HCT116 (cell line): Measurements from ENCODE around the gene HMGA1. TPM values are rescaled to one million over a fixed set of nuclear protein-coding genes. Genes with fewer than 3 reads are reported as not detected.
A peak's percentile ranks its signal among the peaks of the same experiment; 100 is the strongest.

ENCODE experiments used
- ATAC-seq: fragments of 200-7000 bp; cut with Tn5 transposase; 2 replicates; pipeline ENCODE4 v1.9.1; 2020; ENCODE audit warnings: mild to moderate bottlenecking, moderate library complexity
- BruUV-seq: library from RNA; stranded (reverse); fragments of 400-500 nt; replicated peaks from 2 replicates; lab custom pipeline; 2021; lab: Mats Ljungman, UMichigan
- CTCF ChIA-PET: fragments of 300-600 bp; sonication (Branson Sonifier 250); formaldehyde crosslinking; loops from one replicate; lab custom pipeline; 2021; ENCODE audit warnings: antibody characterized with exemption; lab: Charles Lee
- POLR2A ChIA-PET: fragments of 300-600, 350-600 bp; sonication (Branson Sonifier 250); formaldehyde crosslinking; loops from one replicate; lab custom pipeline; 2021; ENCODE audit warnings: antibody characterized with exemption; lab: Charles Lee
- RAD21 ChIA-PET, 2 experiments: fragments of 300-600 bp; sonication (Branson Sonifier 250); formaldehyde crosslinking; loops; one replicate each; lab custom pipeline; 2023; ENCODE audit warnings: low total read pairs in 2 of 2; ENCODE audit not compliant: uncharacterized antibody in 2 of 2, unreplicated experiment in 2 of 2, low non-redundant PET in 1 of 2; lab: Charles Lee
- DNase-seq: peaks from one replicate; pipeline ENCODE4 v3.0.0-alpha.2; 2010; ENCODE audit warnings: low read depth, low spot score
- H2AFZ ChIP-seq: fragments of 200-600 bp; shearing (Covaris generic), sonication (generic); 2 replicates; pipeline ENCODE4 v1.6.1; 2017; ENCODE audit warnings: low read depth, mixed run types, mixed read lengths, antibody characterized with exemption, low read length; ENCODE audit not compliant: poor library complexity, severe bottlenecking
- H3K27ac ChIP-seq: 2 replicates; pipeline ENCODE4 v1.5.1; 2012; ENCODE audit warnings: low read depth, low read length
- H3K27me3 ChIP-seq: fragments of 200-600 bp; sonication (generic); 2 replicates; pipeline ENCODE4 v1.6.1; 2016; ENCODE audit warnings: mixed run types, low read length, mixed read lengths; ENCODE audit not compliant: insufficient read depth
- H3K36me3 ChIP-seq, 2 experiments: fragments of 200-500 bp in 1 of 2; fragments of 200-600 bp in 1 of 2; sonication (Bioruptor generic) in 1 of 2; sonication (generic) in 1 of 2; 2 replicates each; pipeline versions ENCODE4 v1.5.1 to v1.6.1; 2014 to 2016; ENCODE audit warnings: low read length in 2 of 2, inconsistent platforms in 1 of 2, mixed read lengths in 1 of 2, mixed run types in 1 of 2; ENCODE audit not compliant: insufficient read depth in 2 of 2, control insufficient read depth in 1 of 2
- H3K4me1 ChIP-seq, 2 experiments: fragments of 200-600 bp in 1 of 2; sonication (generic) in 1 of 2; 2 replicates each; pipeline versions ENCODE4 v1.5.1 to v1.6.1; 2012 to 2017; ENCODE audit warnings: low read length in 2 of 2, inconsistent platforms in 1 of 2, mild to moderate bottlenecking in 1 of 2, mixed read lengths in 1 of 2, mixed run types in 1 of 2, moderate library complexity in 1 of 2; ENCODE audit not compliant: insufficient read depth in 2 of 2, control insufficient read depth in 1 of 2
- H3K4me2 ChIP-seq: fragments of 200-600 bp; sonication (generic); 2 replicates; pipeline ENCODE4 v1.6.1; 2017; ENCODE audit warnings: mixed run types, low read length, mixed read lengths
- H3K4me3 ChIP-seq, 2 experiments: fragments of 200-600 bp in 1 of 2; sonication (generic) in 1 of 2; replicated peaks in 1 of 2; 2 replicates each; pipeline ENCODE4 v1.5.1; 2011 to 2016; ENCODE audit warnings: low read length in 2 of 2, control low read depth in 1 of 2, low read depth in 1 of 2, mild to moderate bottlenecking in 1 of 2, mixed read lengths in 1 of 2, mixed run types in 1 of 2
- H3K79me2 ChIP-seq: fragments of 200-600 bp; sonication (generic); 2 replicates; pipeline ENCODE4 v1.6.1; 2017; ENCODE audit warnings: mild to moderate bottlenecking, mixed run types, low read length, moderate library complexity, mixed read lengths; ENCODE audit not compliant: insufficient read depth
- H3K9ac ChIP-seq: fragments of 200-600 bp; sonication (generic); 2 replicates; pipeline ENCODE4 v1.6.1; 2016; ENCODE audit warnings: low read length, mixed read lengths
- H3K9me2 ChIP-seq: fragments of 200-600 bp; sonication (generic), shearing (Covaris generic); 2 replicates; pipeline ENCODE4 v1.6.1; 2017; ENCODE audit warnings: mixed run types, mild to moderate bottlenecking, moderate library complexity; ENCODE audit not compliant: insufficient read depth
- H3K9me3 ChIP-seq, 2 experiments: fragments of 200-500 bp in 1 of 2; fragments of 200-600 bp in 1 of 2; sonication (Bioruptor generic) in 1 of 2; sonication (generic) in 1 of 2; 2 replicates each; pipeline ENCODE4 v1.6.1; 2014 to 2017; ENCODE audit warnings: low read length in 2 of 2, mixed read lengths in 2 of 2, inconsistent platforms in 1 of 2, low read depth in 1 of 2, mild to moderate bottlenecking in 1 of 2, mixed run types in 1 of 2, moderate library complexity in 1 of 2; ENCODE audit not compliant: control insufficient read depth in 1 of 2, insufficient read depth in 1 of 2
- H4K20me1 ChIP-seq: fragments of 200-600 bp; sonication (generic), shearing (Covaris generic); 2 replicates; pipeline ENCODE4 v1.6.1; 2017; ENCODE audit warnings: mixed run types, mild to moderate bottlenecking, moderate library complexity; ENCODE audit not compliant: insufficient read depth
- EGR1 ChIP-seq: IDR thresholded peaks from 2 replicates; pipeline ENCODE4 v1.6.1; 2012; ENCODE audit warnings: low read depth
- EZH2 ChIP-seq: fragments of 200-600 bp; sonication (generic); IDR thresholded peaks from 2 replicates; pipeline ENCODE4 v1.6.1; 2017; ENCODE audit warnings: antibody characterized with exemption, mixed run types
- EZH2phosphoT487 ChIP-seq: fragments of 200-600 bp; IDR thresholded peaks from 2 replicates; pipeline ENCODE4 v1.6.1; 2018; ENCODE audit warnings: antibody characterized with exemption, borderline replicate concordance
- RAD21 ChIP-seq: IDR thresholded peaks from 2 replicates; pipeline ENCODE4 v1.6.1; 2012; ENCODE audit warnings: low read depth, mild to moderate bottlenecking
- SIN3A ChIP-seq: IDR thresholded peaks from 2 replicates; pipeline ENCODE4 v1.6.1; 2012; ENCODE audit warnings: low read depth
- ZBTB33 ChIP-seq: IDR thresholded peaks from 2 replicates; pipeline ENCODE4 v1.6.1; 2011; ENCODE audit warnings: mild to moderate bottlenecking, low read length, moderate library complexity; ENCODE audit not compliant: insufficient replicate concordance; ENCODE audit errors: extremely low read depth
- intact Hi-C: fragments of 100-400 bp; cut with micrococcal nuclease; formaldehyde crosslinking; loops from 2 replicates; pipeline ENCODE4 v1.10.0; 2022
- total RNA-seq: library from RNA; stranded (reverse); gene quantifications from one replicate; pipeline ENCODE4 v1.2.1, GENCODE V29; 2021; ENCODE audit not compliant: unreplicated experiment

HMGA1 gene
- total RNA-seq, 1 experiment from 2014 or later = 2,459 TPM

DNA sequence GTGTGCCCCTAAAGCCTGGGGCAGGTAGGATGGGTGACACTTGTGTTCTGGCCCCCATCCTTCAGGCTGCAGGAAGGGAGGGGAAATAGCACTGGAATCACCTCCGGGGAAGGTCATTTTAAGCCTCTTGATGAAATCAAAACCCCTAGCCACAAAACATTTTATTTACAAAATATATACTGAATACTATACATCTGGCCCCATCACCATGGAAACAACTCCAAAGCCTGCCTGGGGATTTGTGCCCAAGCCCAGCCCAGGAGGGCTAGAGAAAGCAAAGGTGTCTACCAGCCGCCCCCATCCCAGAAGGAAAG, 9.5 kb downstream of the HMGA1 start:
- H3K4me2 ChIP-seq = peak overlapping the region; percentile 87

More for the DNA sequence above, 9.5 kb downstream of the HMGA1 start:
- H3K79me2 ChIP-seq = peaks cover 32% of the 10 kb centered on the region
- peaks cover 53 to 87% of the 10 kb centered on the region in 2 experiments for H3K4me1 ChIP-seq
- H3K36me3 ChIP-seq = peaks cover 8 to 23% of the 10 kb centered on the region in 2 experiments; a peak in 2 of 4 replicates
- ChIA-PET RAD21 (interaction anchor here in 1 of 2 experiments (1.1 kb wide), 1 partner anchor 51 kb away, joined by 3 read pairs; no protein-coding TSS in a partner anchor), POLR2A (interaction anchor here (0.9 to 4.9 kb wide), 7 partner anchors 10 to 169 kb away, joined by 3 to 38 read pairs (median 14); partner anchors contain the start of gene HMGA1), CTCF (interaction anchor here (2.6 to 4.9 kb wide), 2 partner anchors 50 to 169 kb away, joined by 14 to 69 read pairs; no protein-coding TSS in a partner anchor)
- H3K9me2 ChIP-seq = no peaks in the 10 kb centered on the region
- H4K20me1 ChIP-seq = peaks cover 13% of the 10 kb centered on the region; the same call in 1 of the 2 replicates
- TF ChIP-seq EZH2 (no peak), RAD21 (no peak), ZBTB33 (no peak), SIN3A (no peak), EGR1 (no peak), EZH2phosphoT487 (no peak)
- intact Hi-C loops = loop anchor here (2.0 kb wide), 1 partner anchor 49 kb away; no protein-coding TSS in a partner anchor
- H3K4me3 ChIP-seq = no peak overlapping the region
- no TSS peak for BruUV-seq
- peak overlapping the region; percentile 93 for H3K9ac ChIP-seq
- ATAC-seq (no peak), DNase-seq (no peak)
- no peaks in the 10 kb centered on the region for H3K27me3 ChIP-seq
- H3K27ac ChIP-seq = peak overlapping the region; percentile 95
- no peaks in the 10 kb centered on the region for H3K9me3 ChIP-seq
- no peak overlapping the region for H2AFZ ChIP-seq
